Liver (tissue), 9 donors: ENCODE measurements around the gene RETSAT. TPM values are rescaled to one million over a fixed set of nuclear protein-coding genes. Genes with fewer than 3 reads are reported as not detected.

Experiments used
- DNase-seq: peaks from one replicate; pipeline ENCODE4 v3.0.0-alpha.2; 2017; ENCODE audit warnings: low spot score
- H3K27ac ChIP-seq, 2 donors: one replicate each; pipeline ENCODE4 v1.7.0; 2013; ENCODE audit warnings: inconsistent platforms in 2 of 2, low read length in 2 of 2, control low read depth in 1 of 2, low read depth in 1 of 2, mild to moderate bottlenecking in 1 of 2
- H3K27me3 ChIP-seq, 4 donors: one replicate each; pipeline versions ENCODE4 v1.6.1 to v1.7.0; 2013; ENCODE audit warnings: low read length in 3 of 4, inconsistent platforms in 1 of 4, mild to moderate bottlenecking in 1 of 4, moderate library complexity in 1 of 4; ENCODE audit not compliant: control insufficient read depth in 4 of 4, insufficient read depth in 4 of 4
- H3K36me3 ChIP-seq, 4 donors: one replicate each; pipeline versions ENCODE4 v1.6.1 to v1.7.0; 2013; ENCODE audit warnings: low read length in 3 of 4, mild to moderate bottlenecking in 3 of 4, low read depth in 1 of 4, moderate library complexity in 1 of 4; ENCODE audit not compliant: control insufficient read depth in 4 of 4, insufficient read depth in 3 of 4
- H3K4me1 ChIP-seq, 4 donors: one replicate each; pipeline versions ENCODE4 v1.6.1 to v1.7.0; 2013; ENCODE audit warnings: low read length in 3 of 4, mild to moderate bottlenecking in 3 of 4, moderate library complexity in 1 of 4; ENCODE audit not compliant: control insufficient read depth in 4 of 4, insufficient read depth in 4 of 4
- H3K4me3 ChIP-seq, 3 donors: one replicate each; pipeline versions ENCODE4 v1.6.1 to v1.7.0; 2013; ENCODE audit warnings: low read length in 3 of 3, control low read depth in 1 of 3, low read depth in 1 of 3, mild to moderate bottlenecking in 1 of 3
- H3K9ac ChIP-seq, 2 donors: one replicate each; pipeline ENCODE4 v1.7.0; 2013; ENCODE audit warnings: low read length in 2 of 2, mild to moderate bottlenecking in 2 of 2, moderate library complexity in 2 of 2, control low read depth in 1 of 2, low read depth in 1 of 2
- H3K9me3 ChIP-seq, 4 donors: one replicate each; pipeline versions ENCODE4 v1.6.1 to v1.7.0; 2013; ENCODE audit warnings: low read length in 3 of 4; ENCODE audit not compliant: control insufficient read depth in 4 of 4
- CTCF ChIP-seq: fragments of 150-350 bp; IDR thresholded peaks from 2 replicates; pipeline ENCODE4 v1.5.1; 2017; ENCODE audit warnings: improper control_type of control experiment, low read depth, low read length; ENCODE audit not compliant: missing input control
- EGR1 ChIP-seq, 2 donors: IDR thresholded peaks; 2 replicates each; pipeline ENCODE4 v1.6.1; 2016 to 2018; ENCODE audit warnings: antibody characterized with exemption in 2 of 2, low read depth in 2 of 2
- FOXA1 ChIP-seq: IDR thresholded peaks from 2 replicates; pipeline ENCODE4 v1.6.1; 2016; ENCODE audit warnings: antibody characterized with exemption
- FOXA2 ChIP-seq: IDR thresholded peaks from 2 replicates; pipeline ENCODE4 v1.6.1; 2016; ENCODE audit warnings: antibody characterized with exemption
- GABPA ChIP-seq, 2 donors: IDR thresholded peaks in 1 of 2; conservative IDR thresholded peaks in 1 of 2; 2 replicates each; pipeline ENCODE4 v1.6.1; 2016; ENCODE audit warnings: antibody characterized with exemption in 2 of 2, mild to moderate bottlenecking in 1 of 2, moderate library complexity in 1 of 2
- HNF4A ChIP-seq, 2 donors: conservative IDR thresholded peaks; 2 replicates each; pipeline ENCODE4 v1.6.1; 2016; ENCODE audit warnings: antibody characterized with exemption in 2 of 2, mild to moderate bottlenecking in 2 of 2
- HNF4G ChIP-seq: IDR thresholded peaks from 2 replicates; pipeline ENCODE4 v1.6.1; 2016; ENCODE audit warnings: antibody characterized with exemption
- JUND ChIP-seq, 2 donors: IDR thresholded peaks; 2 replicates each; pipeline ENCODE4 v1.6.1; 2016; ENCODE audit warnings: antibody characterized with exemption in 2 of 2
- MAX ChIP-seq: IDR thresholded peaks from 2 replicates; pipeline ENCODE4 v1.6.1; 2016; ENCODE audit warnings: antibody characterized with exemption
- NR2F2 ChIP-seq: IDR thresholded peaks from 2 replicates; pipeline ENCODE4 v1.6.1; 2016; ENCODE audit warnings: antibody characterized with exemption
- RAD21 ChIP-seq, 2 donors: IDR thresholded peaks; 2 replicates each; pipeline ENCODE4 v1.6.1; 2016; ENCODE audit warnings: antibody characterized with exemption in 2 of 2, mild to moderate bottlenecking in 2 of 2
- RXRA ChIP-seq, 2 donors: IDR thresholded peaks; 2 replicates each; pipeline ENCODE4 v1.6.1; 2017 to 2018; ENCODE audit warnings: antibody characterized with exemption in 2 of 2, mild to moderate bottlenecking in 1 of 2
- SP1 ChIP-seq: IDR thresholded peaks from 2 replicates; pipeline ENCODE4 v1.6.1; 2018; ENCODE audit warnings: antibody characterized with exemption, mild to moderate bottlenecking
- TAF1 ChIP-seq: conservative IDR thresholded peaks from 2 replicates; pipeline ENCODE4 v1.6.1; 2016; ENCODE audit warnings: antibody characterized with exemption, mild to moderate bottlenecking
- YY1 ChIP-seq: IDR thresholded peaks from 2 replicates; pipeline ENCODE4 v1.6.1; 2016; ENCODE audit warnings: antibody characterized with exemption, mild to moderate bottlenecking
- ZBTB33 ChIP-seq: IDR thresholded peaks from 2 replicates; pipeline ENCODE4 v1.6.1; 2016; ENCODE audit warnings: antibody characterized with exemption
- WGBS: extraction: QIAGEN DNeasy Blood & Tissue Kit; methylation state at CpG from one replicate; pipeline ENCODE4 v1.1.7; 2013; 5-methylcytosine and 5-hydroxymethylcytosine counted together
- polyA plus RNA-seq, 2 donors: library from polyadenylated mRNA; stranded (reverse) in 1 of 2; unstranded in 1 of 2; fragments of 200-250 nt in 1 of 2; fragments of >200 nt in 1 of 2; fragmentation: Nextera tagmentation in 1 of 2; extraction: Ambion mirVana in 1 of 2; gene quantifications; one replicate each; pipeline versions ENCODE4 v1.2.1 to v1.2.3, GENCODE V29; 2013 to 2015
- total RNA-seq, 2 donors: library from RNA; depleted of rRNA; stranded (reverse); fragments of >200 nt; gene quantifications; one replicate each; pipeline ENCODE4 v1.2.3, GENCODE V29; 2014
- TF ChIP-seq, protein P1 (sequence below): IDR thresholded peaks from 2 replicates; pipeline ENCODE4 v1.6.1; 2016; ENCODE audit warnings: antibody characterized with exemption
- TF ChIP-seq, protein P2 (sequence below): IDR thresholded peaks from 2 replicates; pipeline ENCODE4 v1.6.1; 2016; ENCODE audit warnings: antibody characterized with exemption, mild to moderate bottlenecking
- donor health status: healthy.
- donor health status: healthy.
- donor health status: healthy.
- donor health status: healthy.
- donor health status: healthy.

Gene RETSAT
- total and polyA plus RNA-seq, 4 donors = 22.8 to 101 (median 70.7) TPM

- TF ChIP-seq HNF4G (no peak), RAD21 (IDR thresholded peaks at IDR 0.05) (no peak), RXRA (IDR thresholded peaks at IDR 0.05) (no peak), HNF4A (conservative IDR thresholded peaks at IDR 0.05) (no peak), TAF1 (no peak), SP1 (no peak), NR2F2 (no peak), EGR1 (IDR thresholded peaks at IDR 0.05; ENCODE audit: low read depth in 2 of 2) (no peak), YY1 (no peak), CTCF (no peak), FOXA1 (no peak), ZBTB33 (no peak), GABPA (IDR thresholded peaks at IDR 0.05 in 1 of 2, conservative IDR thresholded peaks at IDR 0.05 in 1 of 2) (no peak), MAX (no peak), FOXA2 (no peak), JUND (IDR thresholded peaks at IDR 0.05) (no peak)
- TF ChIP-seq, protein P1, sequence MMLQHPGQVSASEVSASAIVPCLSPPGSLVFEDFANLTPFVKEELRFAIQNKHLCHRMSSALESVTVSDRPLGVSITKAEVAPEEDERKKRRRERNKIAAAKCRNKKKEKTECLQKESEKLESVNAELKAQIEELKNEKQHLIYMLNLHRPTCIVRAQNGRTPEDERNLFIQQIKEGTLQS = no peak
- TF ChIP-seq, protein P2, sequence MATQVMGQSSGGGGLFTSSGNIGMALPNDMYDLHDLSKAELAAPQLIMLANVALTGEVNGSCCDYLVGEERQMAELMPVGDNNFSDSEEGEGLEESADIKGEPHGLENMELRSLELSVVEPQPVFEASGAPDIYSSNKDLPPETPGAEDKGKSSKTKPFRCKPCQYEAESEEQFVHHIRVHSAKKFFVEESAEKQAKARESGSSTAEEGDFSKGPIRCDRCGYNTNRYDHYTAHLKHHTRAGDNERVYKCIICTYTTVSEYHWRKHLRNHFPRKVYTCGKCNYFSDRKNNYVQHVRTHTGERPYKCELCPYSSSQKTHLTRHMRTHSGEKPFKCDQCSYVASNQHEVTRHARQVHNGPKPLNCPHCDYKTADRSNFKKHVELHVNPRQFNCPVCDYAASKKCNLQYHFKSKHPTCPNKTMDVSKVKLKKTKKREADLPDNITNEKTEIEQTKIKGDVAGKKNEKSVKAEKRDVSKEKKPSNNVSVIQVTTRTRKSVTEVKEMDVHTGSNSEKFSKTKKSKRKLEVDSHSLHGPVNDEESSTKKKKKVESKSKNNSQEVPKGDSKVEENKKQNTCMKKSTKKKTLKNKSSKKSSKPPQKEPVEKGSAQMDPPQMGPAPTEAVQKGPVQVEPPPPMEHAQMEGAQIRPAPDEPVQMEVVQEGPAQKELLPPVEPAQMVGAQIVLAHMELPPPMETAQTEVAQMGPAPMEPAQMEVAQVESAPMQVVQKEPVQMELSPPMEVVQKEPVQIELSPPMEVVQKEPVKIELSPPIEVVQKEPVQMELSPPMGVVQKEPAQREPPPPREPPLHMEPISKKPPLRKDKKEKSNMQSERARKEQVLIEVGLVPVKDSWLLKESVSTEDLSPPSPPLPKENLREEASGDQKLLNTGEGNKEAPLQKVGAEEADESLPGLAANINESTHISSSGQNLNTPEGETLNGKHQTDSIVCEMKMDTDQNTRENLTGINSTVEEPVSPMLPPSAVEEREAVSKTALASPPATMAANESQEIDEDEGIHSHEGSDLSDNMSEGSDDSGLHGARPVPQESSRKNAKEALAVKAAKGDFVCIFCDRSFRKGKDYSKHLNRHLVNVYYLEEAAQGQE = no peak
- 93% methylated on average over 3 of the region's 3 CpGs for WGBS
- H3K27ac ChIP-seq = no peak overlapping the region
- H3K27me3 ChIP-seq = no peaks in the 10 kb centered on the region
- no peak for DNase-seq
- no peak overlapping the region for H3K4me3 ChIP-seq
- H3K9ac ChIP-seq = no peak overlapping the region
- no peaks in the 10 kb centered on the region for H3K9me3 ChIP-seq
- H3K4me1 ChIP-seq = peaks cover 5 to 17% (median 13%) of the 10 kb centered on the region in 4 donors
- H3K36me3 ChIP-seq = peaks cover 0 to 21% (median 7%) of the 10 kb centered on the region in 4 donors
Observed at GRCh38 chr2:85310330-85310729, 44.0 kb downstream of the RETSAT start.
